Mononuclear cell (primary cell): ENCODE measurements around the gene PRORP. TPM values are rescaled to one million over a fixed set of nuclear protein-coding genes. Genes with fewer than 3 reads are reported as not detected.

ENCODE experiments used
- H3K27me3 ChIP-seq: 2 replicates; pipeline ENCODE4 v1.6.0; 2011; ENCODE audit warnings: low read length, control low read depth; ENCODE audit not compliant: insufficient read depth
- H3K4me1 ChIP-seq: 2 replicates; pipeline ENCODE4 v1.5.1; 2011; ENCODE audit warnings: mild to moderate bottlenecking, low read length, control low read depth; ENCODE audit not compliant: insufficient read depth
- H3K4me3 ChIP-seq: 2 replicates; pipeline ENCODE4 v1.5.1; 2011; ENCODE audit warnings: mild to moderate bottlenecking, low read length, moderate library complexity
- H3K9me3 ChIP-seq: 2 replicates; pipeline ENCODE4 v1.5.1; 2011; ENCODE audit warnings: low read depth, mild to moderate bottlenecking, control low read depth, low read length
- total RNA-seq: library from RNA; depleted of rRNA; stranded (reverse); fragments of >200 nt; gene quantifications from one replicate; pipeline ENCODE4 v1.2.3, GENCODE V29; 2012

Gene PRORP
- total RNA-seq, 1 donor, result 36.8 TPM

GRCh38 chr14:35154016-35154415 is 31.7 kb downstream of the PRORP start:
- Histone ChIP-seq H3K9me3 (no peaks in the 10 kb centered on the region), H3K4me3 (no peak overlapping the region), H3K27me3 (no peaks in the 10 kb centered on the region), H3K4me1 (peaks cover 5% of the 10 kb centered on the region)

- Histone ChIP-seq H3K27me3 (no peaks in the 10 kb centered on the region), H3K9me3 (no peaks in the 10 kb centered on the region), H3K4me3 (no peak overlapping the region), H3K4me1 (peaks cover 5% of the 10 kb centered on the region)
These were observed 33.6 kb downstream of the PRORP start for GRCh38 chr14:35155962-35156361.

DNA sequence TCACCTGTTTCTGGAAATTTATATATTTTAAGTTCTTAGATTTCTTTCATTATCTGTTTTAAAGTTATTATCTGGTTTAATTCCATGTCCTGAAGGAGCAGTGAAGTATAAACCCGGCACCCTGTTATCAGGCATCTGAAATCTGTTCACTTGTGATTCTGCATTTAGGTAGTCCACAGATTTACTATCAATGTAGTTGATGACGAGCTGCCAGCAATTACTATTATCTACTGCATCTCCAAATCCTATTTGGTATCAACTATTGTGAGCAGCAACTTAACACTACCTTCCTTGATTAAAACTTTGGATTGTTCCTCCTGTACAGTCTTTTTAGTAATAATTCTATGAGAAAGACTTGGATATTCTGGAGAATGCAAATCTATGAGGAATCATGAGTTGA is 36.1 kb downstream of the PRORP start:
- Histone ChIP-seq H3K9me3 (no peaks in the 10 kb centered on the region), H3K4me3 (no peak overlapping the region), H3K4me1 (peaks cover 5% of the 10 kb centered on the region), H3K27me3 (no peaks in the 10 kb centered on the region)

DNA sequence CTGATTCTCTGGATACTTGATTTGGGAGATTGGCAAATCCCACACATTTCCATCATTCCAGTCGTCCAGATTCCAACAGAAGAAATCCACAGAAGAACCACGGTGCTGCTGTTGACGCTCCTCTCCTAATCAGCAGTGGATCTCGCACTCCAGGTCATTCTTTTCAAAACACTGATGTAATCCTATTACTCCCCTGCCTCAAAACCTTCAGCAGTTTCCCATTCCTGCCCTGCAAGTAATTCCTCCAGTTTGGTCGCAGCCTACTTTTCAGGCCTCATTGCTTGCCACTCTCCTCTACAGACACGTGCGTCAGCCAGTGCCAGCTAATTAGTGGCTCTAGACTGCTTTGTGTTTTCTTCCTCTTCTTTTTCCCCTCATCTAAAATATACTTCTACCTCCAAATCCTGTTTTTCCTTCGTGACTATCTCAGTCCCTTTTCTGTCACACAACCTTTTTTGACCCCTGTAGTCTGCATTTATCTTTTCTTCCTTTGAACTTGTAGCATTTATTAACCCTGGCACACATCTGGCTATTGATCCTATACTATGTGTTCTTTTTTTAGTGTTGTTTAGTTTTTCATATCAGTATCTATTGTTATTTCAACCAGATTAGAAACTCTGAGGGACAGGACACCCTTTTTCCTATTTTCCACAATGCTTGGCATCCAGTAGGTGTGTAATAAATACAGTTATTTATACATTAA is 36.8 kb downstream of the PRORP start:
- H3K9me3 ChIP-seq, result no peaks in the 10 kb centered on the region
- no peaks in the 10 kb centered on the region for H3K27me3 ChIP-seq
- H3K4me1 ChIP-seq, result peaks cover 5% of the 10 kb centered on the region
- H3K4me3 ChIP-seq, result no peak overlapping the region

- no peaks in the 10 kb centered on the region for H3K27me3 ChIP-seq
- no peak overlapping the region for H3K4me3 ChIP-seq
- H3K4me1 ChIP-seq, result peaks cover 5% of the 10 kb centered on the region
- H3K9me3 ChIP-seq, result no peaks in the 10 kb centered on the region
These were observed 37.5 kb downstream of the PRORP start for GRCh38 chr14:35159742-35160409.

DNA sequence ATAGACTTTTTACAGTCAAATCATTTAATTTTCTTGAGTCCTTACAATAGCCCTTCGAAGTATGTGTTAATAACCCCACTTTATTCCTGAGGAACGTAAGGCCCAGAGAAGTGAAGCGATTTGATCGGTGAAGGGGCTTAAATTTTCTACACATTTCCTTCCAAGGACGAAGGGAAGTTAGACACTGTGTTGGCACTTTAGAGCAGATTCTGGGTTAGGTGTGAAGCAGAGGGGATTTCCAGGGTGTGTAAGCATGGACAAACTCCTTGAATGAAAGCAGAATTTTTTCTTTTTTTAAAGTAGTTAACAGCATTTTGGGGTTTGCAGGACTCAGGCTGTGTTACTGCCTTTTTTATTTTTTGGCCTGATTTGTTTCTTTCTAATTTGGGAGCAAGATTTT is 38.9 kb downstream of the PRORP start:
- H3K27me3 ChIP-seq, result no peaks in the 10 kb centered on the region
- H3K4me1 ChIP-seq, result peaks cover under 1% of the 10 kb centered on the region
- no peaks in the 10 kb centered on the region for H3K9me3 ChIP-seq
- no peak overlapping the region for H3K4me3 ChIP-seq

GRCh38 chr14:35163384-35163783 is 41.0 kb downstream of the PRORP start:
- no peak overlapping the region for H3K4me3 ChIP-seq
- H3K4me1 ChIP-seq, result no peaks in the 10 kb centered on the region
- H3K27me3 ChIP-seq, result no peaks in the 10 kb centered on the region
- no peaks in the 10 kb centered on the region for H3K9me3 ChIP-seq

DNA sequence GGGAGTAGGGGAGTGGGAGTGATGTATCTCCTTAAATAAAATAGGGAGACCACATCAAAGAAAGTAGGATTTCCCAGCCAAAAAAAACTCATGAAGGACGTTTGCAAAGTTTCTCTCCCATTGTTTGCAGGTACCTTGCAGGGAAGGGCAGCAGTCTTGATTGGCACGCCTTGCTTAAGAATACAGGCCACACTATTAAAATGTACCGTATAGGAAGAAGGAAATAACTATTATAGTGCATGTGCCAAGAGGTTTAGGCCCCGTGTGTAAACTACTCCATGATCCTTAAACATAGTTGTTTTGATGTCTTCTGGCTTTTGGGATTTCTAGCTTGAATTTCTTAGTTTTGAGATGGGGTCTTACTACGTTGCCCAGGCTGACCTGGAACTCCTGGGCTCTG is 42.5 kb downstream of the PRORP start:
- Histone ChIP-seq H3K4me1 (no peaks in the 10 kb centered on the region), H3K4me3 (no peak overlapping the region), H3K9me3 (no peaks in the 10 kb centered on the region), H3K27me3 (no peaks in the 10 kb centered on the region)

DNA sequence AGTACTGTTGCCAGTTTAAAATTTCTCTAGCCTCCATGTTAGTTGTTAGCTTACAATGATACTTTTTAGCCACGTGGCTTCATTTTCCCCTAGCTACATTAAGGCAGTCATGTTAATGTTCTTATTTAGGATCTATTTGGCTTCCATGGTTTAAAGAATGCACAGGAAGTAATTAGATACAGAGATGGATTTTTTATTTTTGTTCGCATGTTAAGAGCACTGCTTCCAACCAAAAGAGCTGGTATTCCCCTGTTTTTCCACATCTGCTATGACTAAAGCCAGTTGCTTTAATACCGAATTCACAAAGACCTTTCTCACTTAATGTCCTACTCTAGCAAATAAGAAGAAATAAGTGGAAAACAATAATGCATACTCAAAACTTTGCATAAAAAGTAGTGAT is 45.1 kb downstream of the PRORP start:
- H3K27me3 ChIP-seq, result no peaks in the 10 kb centered on the region
- H3K4me3 ChIP-seq, result no peak overlapping the region
- no peaks in the 10 kb centered on the region for H3K9me3 ChIP-seq
- H3K4me1 ChIP-seq, result no peaks in the 10 kb centered on the region

Other genes with a start within 250 kb of the PRORP start
- 50.3 TPM for gene BAZ1A, start 247.2 kb upstream of the PRORP start, total RNA-seq
- gene SRP54, start 139.6 kb upstream of the PRORP start, total RNA-seq, result 52.4 TPM
- 48.7 TPM for gene FAM177A1, start 76.3 kb upstream of the PRORP start, total RNA-seq
- gene PPP2R3C, start 562 bp upstream of the PRORP start, total RNA-seq, result 55.1 TPM
- gene PSMA6, start 169.8 kb downstream of the PRORP start, total RNA-seq, result 153 TPM